NCI-H1930 (cell line): ENCODE measurements around the gene BAIAP2.

Experiments used
- DNase-seq, 2 experiments: peaks; one replicate each; lab custom pipeline; 2025; lab: John Stamatoyannopoulos, UW

Gene BAIAP2

DNA sequence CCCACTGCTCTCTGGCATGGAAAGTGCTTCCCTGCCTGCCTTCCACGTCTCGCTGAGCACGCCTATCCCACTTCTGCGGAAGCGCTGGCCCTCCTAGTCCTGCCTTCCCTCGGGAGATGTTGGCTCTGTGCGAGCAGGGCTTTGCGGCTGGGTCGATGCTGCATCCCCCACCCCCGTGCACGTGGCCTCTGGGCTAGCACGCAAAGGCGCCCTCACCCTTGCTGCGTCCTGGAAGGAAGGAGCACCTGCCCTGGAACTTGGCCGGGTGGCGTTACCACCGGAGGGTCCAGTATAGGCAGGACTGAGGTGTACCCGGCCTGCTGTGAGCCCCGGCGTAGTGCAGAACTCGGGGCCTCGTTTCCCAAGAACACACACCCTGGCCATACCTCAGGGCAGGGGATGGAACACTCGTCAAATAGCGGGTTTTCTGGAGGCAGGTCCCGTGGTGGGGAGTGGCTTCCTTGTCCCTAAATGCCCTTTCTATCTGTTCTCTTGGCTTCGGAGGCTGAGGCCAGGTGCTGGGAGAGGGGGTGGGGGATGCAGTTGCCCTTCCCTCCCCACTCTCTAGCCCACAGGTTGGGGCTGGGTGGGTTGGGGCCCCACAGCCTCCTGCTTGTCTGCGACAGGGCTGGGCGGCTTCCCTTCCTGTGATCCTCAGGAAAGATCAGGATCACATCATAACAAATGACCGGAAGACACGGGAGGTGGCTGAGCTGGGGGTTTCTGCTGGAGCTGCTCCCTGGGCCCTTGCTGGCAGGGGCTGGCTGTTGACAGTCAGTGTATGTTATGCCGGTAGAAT, 17.4 kb downstream of the BAIAP2 start:
- DNase-seq, result no peak

DNA sequence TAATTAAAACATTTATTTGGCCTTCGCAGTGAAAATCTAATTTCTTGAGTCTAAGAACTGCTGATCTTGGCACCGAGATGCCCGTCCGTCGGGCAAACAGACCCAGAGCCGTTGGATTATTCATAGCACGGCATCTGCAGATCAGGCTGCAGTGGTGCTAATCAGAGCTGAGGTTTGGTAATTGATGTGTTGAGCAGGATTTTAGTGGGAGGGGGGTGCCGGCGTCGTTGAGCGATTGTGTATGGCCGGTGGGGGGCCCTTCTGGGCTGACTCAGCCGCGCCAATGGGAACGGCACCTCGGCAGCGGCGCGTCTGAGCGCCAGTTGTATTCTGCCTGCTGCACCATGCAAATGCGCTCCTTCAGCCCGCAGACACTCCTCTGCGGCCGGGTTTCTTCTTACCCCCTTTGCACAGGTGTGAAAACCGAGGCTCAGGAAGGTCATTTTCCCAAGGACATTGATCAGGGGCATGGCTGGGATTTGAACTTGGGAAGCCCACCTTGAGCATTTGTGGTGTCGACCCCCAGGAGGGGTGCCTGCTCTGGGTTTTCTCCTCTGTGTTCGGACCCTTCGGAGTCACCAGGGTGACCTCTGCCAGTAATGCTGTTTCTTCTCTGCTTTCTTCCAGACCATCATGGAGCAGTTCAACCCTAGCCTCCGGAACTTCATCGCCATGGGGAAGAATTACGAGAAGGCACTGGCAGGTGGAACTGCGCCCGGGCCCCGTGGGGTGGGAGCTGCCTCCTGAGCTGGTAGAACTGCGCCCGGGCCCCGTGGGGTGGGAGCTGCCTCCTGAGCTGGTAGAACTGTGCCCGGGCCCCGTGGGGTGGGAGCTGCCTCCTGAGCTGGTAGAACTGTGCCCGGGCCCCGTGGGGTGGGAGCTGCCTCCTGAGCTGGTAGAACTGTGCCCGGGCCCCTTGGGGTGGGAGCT, 18.4 kb downstream of the BAIAP2 start:
- DNase-seq, result no peak

- DNase-seq, result no peak
Observed at GRCh38 chr17:81054308-81054707, 19.4 kb downstream of the BAIAP2 start.

DNA sequence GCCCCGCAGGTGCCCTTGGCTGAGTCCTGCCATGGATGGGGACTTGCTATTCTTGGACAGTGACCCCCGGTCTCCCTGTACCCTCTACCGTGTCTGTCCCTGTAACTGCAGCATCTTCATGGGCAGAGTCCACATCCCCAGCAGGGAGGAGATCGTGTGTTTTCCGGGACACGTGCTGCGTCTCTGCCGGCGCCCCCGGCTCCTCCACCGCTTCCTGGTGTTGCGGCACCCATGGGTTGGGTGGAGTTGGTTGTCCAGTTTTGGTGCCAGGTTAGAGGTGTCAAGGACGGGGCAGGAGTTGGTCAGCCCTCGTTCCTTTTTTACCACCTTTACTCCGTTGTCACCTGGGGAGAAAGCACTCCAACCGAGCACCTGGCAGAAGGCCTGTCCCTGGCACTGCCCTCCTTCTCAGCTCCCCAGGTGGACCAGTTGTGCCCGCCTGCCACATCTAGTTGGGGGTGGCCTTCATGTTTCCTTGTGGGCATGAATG, 20.0 kb downstream of the BAIAP2 start:
- DNase-seq, result no peak

DNA sequence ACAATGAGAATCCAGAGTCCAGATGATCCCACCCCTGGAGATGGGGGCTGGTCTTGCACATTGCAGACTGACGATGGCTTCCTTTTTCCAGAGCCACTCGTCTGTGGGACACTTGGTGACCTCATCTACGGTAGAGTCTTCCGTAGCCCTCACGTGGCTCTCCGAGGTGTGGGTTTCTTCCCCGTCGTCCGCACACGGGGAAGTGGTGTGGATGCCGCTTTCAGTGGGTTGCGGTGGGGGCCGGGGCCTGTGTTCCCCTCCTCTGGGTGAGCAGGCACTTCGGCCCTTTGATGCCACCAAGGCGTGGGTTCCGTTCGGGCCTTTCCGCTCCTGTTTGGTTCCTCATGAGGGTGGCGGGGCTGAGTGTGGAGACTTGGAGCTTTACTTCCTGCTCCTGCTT, 21.4 kb downstream of the BAIAP2 start:
- DNase-seq, result no peak

GRCh38 chr17:81057079-81057730, 22.3 kb downstream of the BAIAP2 start:
- no peak for DNase-seq

DNA sequence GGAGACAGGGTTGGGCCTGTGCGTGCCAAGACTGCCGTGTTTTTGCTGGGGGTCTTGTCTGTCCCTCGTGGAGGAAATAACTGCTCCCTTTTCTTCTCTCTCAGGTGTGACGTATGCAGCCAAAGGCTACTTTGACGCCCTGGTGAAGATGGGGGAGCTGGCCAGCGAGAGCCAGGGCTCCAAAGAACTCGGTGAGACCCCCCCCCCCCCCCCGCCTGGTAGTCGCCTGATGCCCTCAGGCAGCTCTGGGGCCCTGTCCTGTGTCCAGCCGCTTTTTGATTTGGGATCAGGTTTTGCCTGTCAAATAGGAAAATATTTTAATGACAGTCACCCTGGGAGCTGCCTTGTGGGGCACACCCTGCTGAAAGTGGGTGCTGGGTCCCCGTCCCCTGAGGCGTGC, 22.8 kb downstream of the BAIAP2 start:
- DNase-seq, result no peak

DNA sequence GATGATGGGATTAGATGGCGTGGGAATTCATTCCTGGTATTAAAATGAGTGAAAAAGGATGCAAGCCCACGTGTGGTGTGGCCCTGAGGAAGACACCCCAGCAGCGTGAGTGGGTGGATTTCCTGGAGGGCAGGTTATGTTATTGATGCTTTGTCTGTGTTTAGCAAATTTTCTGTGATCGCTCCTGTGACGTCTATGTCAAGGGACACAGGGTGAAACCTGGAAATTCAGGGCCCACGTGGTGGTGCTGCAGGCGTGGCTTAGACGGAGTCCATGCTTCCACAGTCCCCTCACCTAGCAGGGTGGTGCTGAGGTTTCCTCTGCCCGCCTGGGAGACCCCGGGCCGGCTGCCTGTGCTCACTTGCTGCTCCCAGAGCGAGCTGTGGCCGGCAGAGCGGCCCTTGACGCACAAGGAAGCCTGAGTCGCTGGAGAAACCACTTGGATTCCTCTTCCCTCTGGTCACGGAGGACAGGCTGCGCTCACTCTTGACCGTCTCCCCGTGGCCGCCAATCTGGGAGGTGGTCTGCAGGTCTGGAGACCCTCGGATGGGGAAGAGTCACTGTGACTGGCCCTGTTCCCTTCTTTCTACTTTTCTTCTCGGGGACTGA, 23.4 kb downstream of the BAIAP2 start:
- DNase-seq, result no peak

DNA sequence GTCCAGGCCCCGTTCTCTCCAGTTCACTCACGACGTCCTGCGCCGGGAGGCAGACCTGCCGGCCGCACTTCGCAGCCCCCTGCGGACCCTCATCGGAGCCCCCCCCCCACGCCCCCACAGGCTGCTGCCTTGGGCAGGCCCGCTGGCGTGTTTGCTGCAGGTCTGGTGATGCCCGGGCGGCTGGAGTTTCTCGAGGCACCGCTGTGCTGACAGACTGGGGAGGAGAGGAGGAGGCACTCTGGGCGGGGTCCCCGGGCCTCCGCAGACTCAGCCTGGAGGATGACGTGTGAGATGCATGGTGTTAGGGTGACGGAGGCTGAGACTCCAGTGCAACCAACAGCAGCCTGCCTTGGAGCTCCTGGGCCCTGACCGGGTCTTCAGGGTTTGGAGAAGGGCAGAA, 24.1 kb downstream of the BAIAP2 start:
- no peak for DNase-seq

DNA sequence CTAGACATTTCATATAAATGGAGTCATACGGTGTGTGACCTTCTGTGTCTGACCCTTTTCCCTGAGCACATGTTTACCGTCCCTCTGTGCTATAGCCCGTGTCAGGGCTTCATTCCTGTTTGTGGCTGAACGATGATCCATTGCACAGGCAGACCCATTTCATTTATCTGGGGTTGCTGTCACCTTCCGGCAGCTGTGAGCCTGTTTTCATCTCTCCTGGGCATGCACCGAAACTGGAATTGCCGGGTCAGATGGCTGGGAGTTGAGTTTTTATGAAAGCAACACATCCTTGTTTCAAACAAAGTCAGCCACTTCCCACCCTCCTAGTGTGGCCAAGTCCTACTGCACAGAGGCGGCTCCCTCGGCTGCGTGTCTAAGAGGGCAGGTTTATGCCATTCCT, 25.5 kb downstream of the BAIAP2 start:
- DNase-seq, result no peak

GRCh38 chr17:81061027-81061735, 26.2 kb downstream of the BAIAP2 start:
- DNase-seq, result no peak

- DNase-seq, result no peak
Observed at GRCh38 chr17:81062014-81062780, 27.2 kb downstream of the BAIAP2 start.

DNA sequence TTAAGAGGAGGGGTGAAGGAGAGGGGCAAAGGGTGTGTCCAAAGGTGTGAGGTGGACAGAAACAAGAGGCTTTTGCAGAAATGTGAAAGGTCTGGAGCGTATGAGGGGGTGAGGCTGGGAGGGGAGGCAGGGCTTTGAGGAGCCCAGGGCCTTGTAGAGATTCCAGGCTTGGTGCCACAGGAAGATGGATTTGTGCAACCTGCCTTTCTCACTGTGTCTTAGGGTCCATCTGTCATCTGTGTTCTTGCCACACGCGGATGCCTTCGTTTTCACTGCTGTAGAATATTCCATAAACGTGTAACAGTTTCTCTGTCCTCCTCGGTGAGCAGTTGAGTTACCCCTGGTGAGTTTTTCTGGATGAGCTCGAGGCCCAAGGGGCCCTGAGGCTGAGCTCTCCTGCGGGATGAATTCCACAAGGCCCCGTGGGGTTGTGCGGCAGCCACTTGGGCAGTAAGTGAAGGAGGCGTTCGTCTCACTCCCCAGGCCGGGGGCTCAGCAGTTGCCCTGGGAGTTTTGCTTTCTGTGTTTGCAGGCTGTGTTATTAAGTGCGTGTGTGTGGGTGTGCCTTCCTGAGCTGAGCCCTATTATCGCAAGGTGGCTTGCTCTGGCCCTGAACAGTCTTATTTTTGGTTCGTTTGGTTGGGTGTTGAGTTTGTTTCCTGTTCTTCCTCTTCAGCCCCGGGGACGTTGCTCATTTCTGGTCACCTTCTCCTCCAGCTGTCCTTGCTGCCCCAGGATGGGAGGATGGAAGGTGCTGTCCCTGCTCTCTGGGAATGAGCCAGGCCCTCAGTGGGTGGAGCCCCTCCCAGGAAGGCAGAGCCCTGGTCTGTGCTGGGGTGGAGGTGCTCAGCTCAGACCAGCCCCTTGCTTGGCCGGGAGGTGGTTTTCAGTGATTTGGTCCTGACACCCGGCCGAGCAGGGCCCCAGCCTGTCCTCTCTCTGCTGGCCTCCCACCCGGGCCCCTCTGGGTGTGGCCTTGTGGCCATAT, 28.4 kb downstream of the BAIAP2 start:
- DNase-seq, result no peak

DNA sequence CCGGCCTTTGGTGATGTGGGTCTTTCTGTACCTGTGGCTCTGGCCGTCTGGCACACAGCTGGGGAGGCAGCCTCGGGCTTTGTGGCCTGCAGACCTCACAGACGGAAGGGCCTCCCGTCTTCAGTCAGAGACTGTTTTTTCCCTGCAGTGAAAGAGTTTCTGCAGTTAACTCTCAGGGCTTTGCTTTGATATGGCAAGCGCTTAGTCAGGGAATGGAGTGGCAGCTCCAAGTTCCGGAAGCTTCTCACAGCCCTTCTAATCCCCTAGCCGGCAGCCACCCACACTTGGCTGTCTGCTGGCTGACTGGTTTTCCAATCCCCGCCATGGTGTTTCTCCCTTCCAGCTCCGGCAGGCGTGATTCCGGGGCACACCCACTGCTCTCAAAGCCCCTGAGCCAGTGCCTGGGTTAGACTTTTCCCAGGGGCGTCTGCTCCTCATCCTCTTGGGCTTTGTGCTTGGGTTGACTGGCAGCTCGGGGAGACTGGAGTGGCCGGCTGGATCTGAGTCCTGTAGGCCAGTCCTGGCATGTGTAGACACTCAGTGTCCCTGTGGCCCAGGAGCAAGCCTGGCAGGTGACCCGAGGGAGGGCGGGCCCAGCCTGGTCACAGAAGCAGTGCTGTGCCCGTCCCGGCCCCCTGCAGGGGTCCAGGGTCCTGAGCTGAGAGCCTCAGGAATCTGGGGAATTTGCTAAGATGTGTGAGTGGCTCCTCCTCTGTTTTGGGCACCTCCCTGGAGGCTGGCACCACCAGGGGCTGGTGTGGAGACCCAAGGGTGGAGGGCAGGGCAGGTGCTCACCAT, 29.9 kb downstream of the BAIAP2 start:
- DNase-seq, result no peak

- DNase-seq, result no peak
Observed at GRCh38 chr17:81065500-81065899, 30.5 kb downstream of the BAIAP2 start.

GRCh38 chr17:81066072-81066471, 31.1 kb downstream of the BAIAP2 start:
- DNase-seq, result no peak

DNA sequence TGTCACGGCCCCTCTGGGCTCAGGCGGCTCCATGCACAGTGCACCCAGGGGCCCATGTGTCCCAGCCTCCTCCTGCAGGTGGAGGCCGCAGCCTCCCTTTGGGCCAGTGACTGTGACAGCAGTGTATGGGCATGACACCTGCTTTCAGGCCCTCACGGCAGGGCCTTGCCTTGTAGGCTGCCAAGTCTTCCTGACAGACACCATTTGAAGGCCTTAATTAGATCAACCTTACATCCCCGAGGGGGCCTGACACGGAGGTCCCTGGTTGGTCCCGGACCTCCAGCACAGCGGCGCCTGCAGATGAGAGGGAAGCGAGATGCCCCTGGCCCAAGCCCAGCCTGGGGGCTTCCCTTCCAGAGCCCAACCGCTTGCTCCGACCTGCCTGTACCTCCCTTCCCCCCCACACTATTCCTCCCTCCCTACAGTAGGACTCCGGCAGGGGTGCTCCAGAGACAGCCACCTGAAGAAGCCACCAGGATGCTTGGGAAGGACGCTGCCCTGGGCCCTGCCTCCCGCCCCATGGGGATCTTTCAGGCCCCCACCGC, 31.9 kb downstream of the BAIAP2 start:
- DNase-seq, result no peak

DNA sequence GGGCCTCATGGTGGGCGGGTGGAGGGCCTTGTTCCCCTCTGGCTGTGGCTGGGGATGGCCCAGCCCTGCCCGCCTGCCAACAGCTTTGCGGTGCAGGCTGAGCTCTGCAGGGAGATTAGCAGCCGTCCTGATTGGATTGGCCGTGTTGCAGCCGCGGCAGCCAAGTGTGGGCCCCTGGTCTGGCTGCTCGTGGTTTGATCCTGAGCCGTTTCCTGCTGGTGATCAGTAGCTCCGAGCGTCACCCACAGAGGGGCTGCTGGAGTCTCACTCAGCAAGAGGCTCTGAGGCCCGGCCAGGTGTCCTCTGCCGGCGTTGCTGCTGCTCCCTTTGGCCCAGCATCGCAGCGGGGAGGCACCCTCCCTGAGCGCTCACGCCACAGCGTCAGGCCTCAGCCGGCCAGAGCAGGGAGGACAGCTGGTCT, 32.5 kb downstream of the BAIAP2 start:
- no peak for DNase-seq
